Epidermal melanocyte (primary cell): ENCODE measurements around the gene TRIM22.
"Not testable (repeated sequence)": the region's sequence is repeated elsewhere in the genome, so short reads cannot be mapped to it uniquely, and the experiment has no call there.

Source experiments
- DNase-seq: peaks from one replicate; pipeline ENCODE4 v3.0.0; 2011; ENCODE audit warnings: low spot score; ENCODE audit not compliant: insufficient read length

Gene TRIM22

GRCh38 chr11:5691238-5691963, 1.8 kb downstream of the TRIM22 start:
- DNase-seq: not testable (repeated sequence)

- DNase-seq: no peak
Measured at GRCh38 chr11:5691964-5692361, 2.4 kb downstream of the TRIM22 start.

- no peak for DNase-seq
Measured at GRCh38 chr11:5694642-5695041, 5.1 kb downstream of the TRIM22 start.

GRCh38 chr11:5695580-5695979, 6.0 kb downstream of the TRIM22 start:
- no peak for DNase-seq

- no peak for DNase-seq
Measured at GRCh38 chr11:5696210-5696609, 6.6 kb downstream of the TRIM22 start.

- DNase-seq: no peak
Measured at GRCh38 chr11:5698281-5698680, 8.7 kb downstream of the TRIM22 start.

GRCh38 chr11:5700421-5701054, 10.9 kb downstream of the TRIM22 start:
- no peak for DNase-seq

- no peak for DNase-seq
Measured at GRCh38 chr11:5701055-5701577, 11.5 kb downstream of the TRIM22 start.

- DNase-seq: no peak
Measured at GRCh38 chr11:5703741-5704536, 14.3 kb downstream of the TRIM22 start.

- no peak for DNase-seq
Measured at GRCh38 chr11:5705688-5706087, 16.1 kb downstream of the TRIM22 start.

GRCh38 chr11:5712507-5712906, 22.9 kb downstream of the TRIM22 start:
- no peak for DNase-seq

- no peak for DNase-seq
Measured at GRCh38 chr11:5713695-5714094, 24.1 kb downstream of the TRIM22 start.

- DNase-seq: not testable (repeated sequence)
Measured at GRCh38 chr11:5716518-5716917, 26.9 kb downstream of the TRIM22 start.

- DNase-seq: no peak
Measured at GRCh38 chr11:5719703-5720495, 30.3 kb downstream of the TRIM22 start.

- DNase-seq: no peak
Measured at GRCh38 chr11:5722622-5723021, 33.0 kb downstream of the TRIM22 start.

- no peak for DNase-seq
Measured at GRCh38 chr11:5726351-5726750, 36.8 kb downstream of the TRIM22 start.

GRCh38 chr11:5727691-5728090, 38.1 kb downstream of the TRIM22 start:
- DNase-seq: no peak

GRCh38 chr11:5736396-5736795, 46.8 kb downstream of the TRIM22 start, which contains the start of gene OR56B1:
Gene OR56B1 (plus strand): TSS chr11:5736448. CDS start chr11:5736517, 69 bp downstream.
- no peak for DNase-seq

- DNase-seq: no peak
Measured at GRCh38 chr11:5737091-5737490, 47.5 kb downstream of the TRIM22 start.

- no peak for DNase-seq
Measured at GRCh38 chr11:5737670-5738392, 48.2 kb downstream of the TRIM22 start.
